ENCODE data around the gene CHMP5. TPM values are rescaled to one million over a fixed set of nuclear protein-coding genes. Genes with fewer than 3 reads are reported as not detected.

Gene CHMP5
- total and polyA plus RNA-seq, 4 donors: 87.3 to 130 (median 111) TPM

- DNase-seq (ENCODE audit: low read depth in 4 of 6, low spot score in 6 of 6): no peak
- H3K4me3 ChIP-seq (ENCODE audit: low read depth, low read length): no peak overlapping the region
- no peak overlapping the region for H3K27ac ChIP-seq (ENCODE audit: low read depth, low read length)
- peaks cover 33% of the 10 kb centered on the region for H3K36me3 ChIP-seq (ENCODE audit: control insufficient read depth, insufficient read depth, low read length)
- no CpG with 5 or more reads among the region's 3 CpGs for WGBS (ENCODE audit: insufficient coverage)
- H3K27me3 ChIP-seq (ENCODE audit: control insufficient read depth, insufficient read depth, low read length): no peaks in the 10 kb centered on the region
- H3K4me1 ChIP-seq (ENCODE audit: control insufficient read depth, insufficient read depth, low read length): peaks cover 11% of the 10 kb centered on the region
- H3K9me3 ChIP-seq (ENCODE audit: control insufficient read depth, insufficient read depth, low read length): no peaks in the 10 kb centered on the region
Observed at GRCh38 chr9:33270146-33270545, 5.3 kb downstream of the CHMP5 start.

GRCh38 chr9:33272061-33272460 lies 7.2 kb downstream of the CHMP5 start:
- Histone ChIP-seq H3K36me3 (ENCODE audit: control insufficient read depth, insufficient read depth, low read length) (peaks cover 41% of the 10 kb centered on the region), H3K4me1 (ENCODE audit: control insufficient read depth, insufficient read depth, low read length) (no peaks in the 10 kb centered on the region), H3K4me3 (ENCODE audit: low read depth, low read length) (no peak overlapping the region), H3K27ac (ENCODE audit: low read depth, low read length) (no peak overlapping the region), H3K27me3 (ENCODE audit: control insufficient read depth, insufficient read depth, low read length) (no peaks in the 10 kb centered on the region), H3K9me3 (ENCODE audit: control insufficient read depth, insufficient read depth, low read length) (no peaks in the 10 kb centered on the region)
- no peak for DNase-seq (ENCODE audit: low read depth in 4 of 6, low spot score in 6 of 6)
- no CpG with 5 or more reads among the region's 1 CpG for WGBS (ENCODE audit: insufficient coverage)

GRCh38 chr9:33273266-33273971 lies 8.6 kb downstream of the CHMP5 start:
- WGBS (ENCODE audit: insufficient coverage): no CpG with 5 or more reads among the region's 3 CpGs
- no peak overlapping the region for H3K27ac ChIP-seq (ENCODE audit: low read depth, low read length)
- no peak for DNase-seq (ENCODE audit: low read depth in 4 of 6, low spot score in 6 of 6)
- no peaks in the 10 kb centered on the region for H3K4me1 ChIP-seq (ENCODE audit: control insufficient read depth, insufficient read depth, low read length)
- H3K27me3 ChIP-seq (ENCODE audit: control insufficient read depth, insufficient read depth, low read length): no peaks in the 10 kb centered on the region
- H3K9me3 ChIP-seq (ENCODE audit: control insufficient read depth, insufficient read depth, low read length): no peaks in the 10 kb centered on the region
- no peak overlapping the region for H3K4me3 ChIP-seq (ENCODE audit: low read depth, low read length)
- H3K36me3 ChIP-seq (ENCODE audit: control insufficient read depth, insufficient read depth, low read length): peaks cover 48% of the 10 kb centered on the region

GRCh38 chr9:33273972-33274328 lies 9.1 kb downstream of the CHMP5 start:
- Histone ChIP-seq H3K9me3 (ENCODE audit: control insufficient read depth, insufficient read depth, low read length) (no peaks in the 10 kb centered on the region), H3K36me3 (ENCODE audit: control insufficient read depth, insufficient read depth, low read length) (peaks cover 51% of the 10 kb centered on the region), H3K27me3 (ENCODE audit: control insufficient read depth, insufficient read depth, low read length) (no peaks in the 10 kb centered on the region), H3K4me1 (ENCODE audit: control insufficient read depth, insufficient read depth, low read length) (no peaks in the 10 kb centered on the region), H3K27ac (ENCODE audit: low read depth, low read length) (no peak overlapping the region), H3K4me3 (ENCODE audit: low read depth, low read length) (no peak overlapping the region)
- WGBS (ENCODE audit: insufficient coverage): 100% methylated on average over 1 of the region's 2 CpGs
- DNase-seq (ENCODE audit: low read depth in 4 of 6, low spot score in 6 of 6): no peak

GRCh38 chr9:33277484-33277883 lies 12.6 kb downstream of the CHMP5 start:
- no peak for DNase-seq (ENCODE audit: low read depth in 4 of 6, low spot score in 6 of 6)
- Histone ChIP-seq H3K27me3 (ENCODE audit: control insufficient read depth, insufficient read depth, low read length) (no peaks in the 10 kb centered on the region), H3K4me1 (ENCODE audit: control insufficient read depth, insufficient read depth, low read length) (no peaks in the 10 kb centered on the region), H3K9me3 (ENCODE audit: control insufficient read depth, insufficient read depth, low read length) (no peaks in the 10 kb centered on the region), H3K36me3 (ENCODE audit: control insufficient read depth, insufficient read depth, low read length) (peaks cover 53% of the 10 kb centered on the region), H3K27ac (ENCODE audit: low read depth, low read length) (no peak overlapping the region), H3K4me3 (ENCODE audit: low read depth, low read length) (no peak overlapping the region)
- WGBS (ENCODE audit: insufficient coverage): 94% methylated on average over 4 of the region's 4 CpGs

- Histone ChIP-seq H3K4me3 (ENCODE audit: low read depth, low read length) (no peak overlapping the region), H3K27me3 (ENCODE audit: control insufficient read depth, insufficient read depth, low read length) (no peaks in the 10 kb centered on the region), H3K36me3 (ENCODE audit: control insufficient read depth, insufficient read depth, low read length) (peaks cover 6% of the 10 kb centered on the region), H3K4me1 (ENCODE audit: control insufficient read depth, insufficient read depth, low read length) (peaks cover 12% of the 10 kb centered on the region), H3K9me3 (ENCODE audit: control insufficient read depth, insufficient read depth, low read length) (no peaks in the 10 kb centered on the region), H3K27ac (ENCODE audit: low read depth, low read length) (no peak overlapping the region)
- no peak for DNase-seq (ENCODE audit: low read depth in 4 of 6, low spot score in 6 of 6)
- no CpG with 5 or more reads among the region's 5 CpGs for WGBS (ENCODE audit: insufficient coverage)
Observed at GRCh38 chr9:33285502-33285901, 20.7 kb downstream of the CHMP5 start.

GRCh38 chr9:33287087-33287490 lies 22.2 kb downstream of the CHMP5 start:
- peak overlapping the region; percentile 42 for H3K27ac ChIP-seq (ENCODE audit: low read depth, low read length)

GRCh38 chr9:33288235-33288634 lies 23.4 kb downstream of the CHMP5 start:
- peaks cover 3% of the 10 kb centered on the region for H3K36me3 ChIP-seq (ENCODE audit: control insufficient read depth, insufficient read depth, low read length)
- H3K4me1 ChIP-seq (ENCODE audit: control insufficient read depth, insufficient read depth, low read length): peaks cover 22% of the 10 kb centered on the region
- H3K4me3 ChIP-seq (ENCODE audit: low read depth, low read length): no peak overlapping the region
- no peak for DNase-seq (ENCODE audit: low read depth in 4 of 6, low spot score in 6 of 6)
- no peak overlapping the region for H3K27ac ChIP-seq (ENCODE audit: low read depth, low read length)
- H3K9me3 ChIP-seq (ENCODE audit: control insufficient read depth, insufficient read depth, low read length): no peaks in the 10 kb centered on the region
- H3K27me3 ChIP-seq (ENCODE audit: control insufficient read depth, insufficient read depth, low read length): no peaks in the 10 kb centered on the region
- 100% methylated on average over 1 of the region's 4 CpGs for WGBS (ENCODE audit: insufficient coverage)

More at GRCh38 chr9:33287087-33287490, 22.2 kb downstream of the CHMP5 start:
- peak in 3 of 6 donors; percentile 33 to 79 (median 73) for DNase-seq (ENCODE audit: low read depth in 4 of 6, low spot score in 6 of 6)
- Histone ChIP-seq H3K9me3 (ENCODE audit: control insufficient read depth, insufficient read depth, low read length) (no peaks in the 10 kb centered on the region), H3K27me3 (ENCODE audit: control insufficient read depth, insufficient read depth, low read length) (no peaks in the 10 kb centered on the region), H3K4me3 (ENCODE audit: low read depth, low read length) (no peak overlapping the region), H3K4me1 (ENCODE audit: control insufficient read depth, insufficient read depth, low read length) (peaks cover 22% of the 10 kb centered on the region), H3K36me3 (ENCODE audit: control insufficient read depth, insufficient read depth, low read length) (peaks cover 6% of the 10 kb centered on the region)
- WGBS (ENCODE audit: insufficient coverage): 43% methylated on average over 4 of the region's 4 CpGs

GRCh38 chr9:33288828-33289483 lies 24.1 kb downstream of the CHMP5 start:
- WGBS (ENCODE audit: insufficient coverage): 90% methylated on average over 11 of the region's 14 CpGs
- peaks cover 3% of the 10 kb centered on the region for H3K36me3 ChIP-seq (ENCODE audit: control insufficient read depth, insufficient read depth, low read length)
- peaks cover 22% of the 10 kb centered on the region for H3K4me1 ChIP-seq (ENCODE audit: control insufficient read depth, insufficient read depth, low read length)
- DNase-seq (ENCODE audit: low read depth in 4 of 6, low spot score in 6 of 6): peak in 1 of 6 donors; percentile 4
- H3K4me3 ChIP-seq (ENCODE audit: low read depth, low read length): no peak overlapping the region
- H3K27ac ChIP-seq (ENCODE audit: low read depth, low read length): peak overlapping the region; percentile 99
- no peaks in the 10 kb centered on the region for H3K9me3 ChIP-seq (ENCODE audit: control insufficient read depth, insufficient read depth, low read length)
- no peaks in the 10 kb centered on the region for H3K27me3 ChIP-seq (ENCODE audit: control insufficient read depth, insufficient read depth, low read length)

- WGBS (ENCODE audit: insufficient coverage): 24% methylated on average over 4 of the region's 12 CpGs
Observed at GRCh38 chr9:33289496-33289895, 24.6 kb downstream of the CHMP5 start.

More at GRCh38 chr9:33289496-33289895, 24.6 kb downstream of the CHMP5 start:
- H3K4me3 ChIP-seq (ENCODE audit: low read depth, low read length): peak overlapping the region; percentile 86
- H3K9me3 ChIP-seq (ENCODE audit: control insufficient read depth, insufficient read depth, low read length): no peaks in the 10 kb centered on the region
- peaks cover 3% of the 10 kb centered on the region for H3K36me3 ChIP-seq (ENCODE audit: control insufficient read depth, insufficient read depth, low read length)
- H3K27ac ChIP-seq (ENCODE audit: low read depth, low read length): peak overlapping the region; percentile 99
- peaks cover 22% of the 10 kb centered on the region for H3K4me1 ChIP-seq (ENCODE audit: control insufficient read depth, insufficient read depth, low read length)
- peak in 2 of 6 donors; percentile 5 to 20 for DNase-seq (ENCODE audit: low read depth in 4 of 6, low spot score in 6 of 6)
- H3K27me3 ChIP-seq (ENCODE audit: control insufficient read depth, insufficient read depth, low read length): no peaks in the 10 kb centered on the region

Data from spinal cord (tissue), 10 donors.